Heart right ventricle (tissue), 16 donors: ENCODE measurements around the gene MC1R. TPM values are rescaled to one million over a fixed set of nuclear protein-coding genes. Genes with fewer than 3 reads are reported as not detected.

ENCODE experiments used
- ATAC-seq, 8 donors: fragments of 200-7000 bp; cut with Tn5 transposase; one replicate each; pipeline ENCODE4 v1.9.1; 2020; ENCODE audit warnings: mild to moderate bottlenecking in 8 of 8, moderate library complexity in 8 of 8, moderate number of reproducible peaks in 1 of 8
- DNase-seq, 2 donors: peaks; one replicate each; pipeline ENCODE4 v3.0.0-alpha.2; 2020
- H3K27ac ChIP-seq, 10 donors: fragments of 200-600 bp; sonication (generic) in 2 of 10; one replicate each; pipeline versions ENCODE4 v1.5.0 to v1.8.0; 2020 to 2022; ENCODE audit warnings: mild to moderate bottlenecking in 3 of 10
- H3K27me3 ChIP-seq, 7 donors: fragments of 200-600 bp; one replicate each; pipeline ENCODE4 v1.8.0; 2021 to 2022; ENCODE audit warnings: mild to moderate bottlenecking in 2 of 7
- H3K36me3 ChIP-seq, 9 donors: fragments of 200-600 bp; sonication (generic) in 1 of 9; one replicate each; pipeline versions ENCODE4 v1.5.0 to v1.8.0; 2020 to 2022; ENCODE audit warnings: mild to moderate bottlenecking in 2 of 9
- H3K4me1 ChIP-seq, 9 donors: fragments of 200-600 bp; sonication (generic) in 1 of 9; one replicate each; pipeline versions ENCODE4 v1.5.0 to v1.8.0; 2020 to 2022; ENCODE audit warnings: mild to moderate bottlenecking in 4 of 9
- H3K4me3 ChIP-seq, 10 donors: fragments of 200-600 bp; sonication (generic) in 2 of 10; one replicate each; pipeline versions ENCODE4 v1.5.0 to v1.8.0; 2020 to 2022; ENCODE audit warnings: mild to moderate bottlenecking in 7 of 10, moderate library complexity in 2 of 10
- H3K9me3 ChIP-seq, 11 donors: fragments of 200-600 bp in 10 of 11; sonication (generic) in 2 of 11; one replicate each; pipeline versions ENCODE4 v1.5.0 to v1.8.0; 2013 to 2022; ENCODE audit warnings: mild to moderate bottlenecking in 2 of 11, control low read depth in 1 of 11, moderate library complexity in 1 of 11
- CTCF ChIP-seq, 9 donors: fragments of 200-600 bp; sonication (generic) in 2 of 9; IDR thresholded peaks; one replicate each; pipeline versions ENCODE4 v1.5.0 to v1.8.0; 2021 to 2022; ENCODE audit warnings: antibody characterized with exemption in 9 of 9, mild to moderate bottlenecking in 5 of 9, moderate library complexity in 1 of 9
- WGBS, 2 donors: extraction: QIAGEN DNeasy Blood & Tissue Kit; methylation state at CpG; one replicate each; pipeline ENCODE4 v1.1.7; 2013; ENCODE audit warnings: inconsistent platforms in 1 of 2; 5-methylcytosine and 5-hydroxymethylcytosine counted together
- intact Hi-C, 10 donors: fragments of 100-400 bp; cut with DNase I; formaldehyde crosslinking; loops; one replicate each; pipeline versions ENCODE4 v1.11.1 to v1.14.2; 2022
- polyA plus RNA-seq, 2 donors: library from polyadenylated mRNA; stranded (reverse); fragments of 200-250 nt; gene quantifications; one replicate each; pipeline ENCODE4 v1.2.3, GENCODE V29; 2013
- total RNA-seq, 10 donors: library from RNA; stranded (reverse); fragmentation: NEBNext Ultra II Directional in 3 of 10; extraction: Animal tissue kit (Norgen Biotek cat#: 25700) in 3 of 10; gene quantifications; one replicate each; pipeline versions ENCODE4 v1.2.1 to v1.2.4, GENCODE V29; 2021 to 2023
- donor health status: Arrhythmogenic right ventricular cardiomyopathy.
- donor health status: ischemic (EF 13 %, LVEDD 7.1; RV severe dilation, severe dysfunction).
- donor health status: healthy with polysubstance abuse.
- donor health status: DM: no; HTN: yes; CAD: no.
- donor health status: DM: no; HTN: no; CAD: no.
- donor health status: ischemic (EF 25% LVEDD 6.9; RV normal size, moderate dysfunction).
- donor health status: ischemic (EF 25% LVEDD 5.7; RV mildly dilated, moderate dysfunction).
- donor health status: healthy.
- donor health status: DM: yes; HTN: yes; CAD: no.
- donor health status: Ischemic cardiomyopathy.
- donor health status: ischemic (EF 35%, LVEDD 5.7; RV mildly dilated, moderate dysfunction).
- donor health status: nonischemic (EF 11% LVEDD 7.7; RV severe dilation, severe dysfunction).
- donor health status: DM: yes; HTN: yes; CAD: no.
- donor health status: PGD.
- donor health status: ischemic (EF 29% LVEDD 5.4; RV normal size, mild dysfunction).
- donor health status: nonischemic (EF 23%, LVEDD 6.1; RV moderate dilation, normal function).

The MC1R gene
- total and polyA plus RNA-seq, 12 donors, result 0.64 to 4.5 (median 1.3) TPM

- intact Hi-C loops, result loop anchor here in 1 of 10 donors (10.0 kb wide), 1 partner anchor 72 kb away; no protein-coding TSS in a partner anchor
- Histone ChIP-seq H3K36me3 (peaks cover 0 to 72% (median 16%) of the 10 kb centered on the region in 9 donors), H3K9me3 (no peaks in the 10 kb centered on the region), H3K27ac (peak overlapping the region in 2 of 10 donors; percentile 8 to 89), H3K4me3 (peak overlapping the region in 1 of 10 donors; percentile 51), H3K27me3 (no peaks in the 10 kb centered on the region), H3K4me1 (peaks cover 0 to 18% (median 0%) of the 10 kb centered on the region in 9 donors)
- TF ChIP-seq CTCF (IDR thresholded peaks at IDR 0.05), result no peak
- DNase-seq (no peak), ATAC-seq (peak in 3 of 8 donors; percentile 14 to 21 (median 15))
- 89 to 93% methylated on average over 15 of the region's 15 CpGs for WGBS, 2 donors
These were observed 38.0 kb downstream of the MC1R start for GRCh38 chr16:89956505-89957215.

GRCh38 chr16:89957216-89957785 is 38.6 kb downstream of the MC1R start:
- ATAC-seq, result no peak
- TF ChIP-seq CTCF (IDR thresholded peaks at IDR 0.05), result no peak
- Histone ChIP-seq H3K9me3 (no peaks in the 10 kb centered on the region), H3K27me3 (no peaks in the 10 kb centered on the region), H3K4me3 (peak overlapping the region in 5 of 10 donors; percentile 8 to 51 (median 16)), H3K36me3 (peaks cover 0 to 79% (median 19%) of the 10 kb centered on the region in 9 donors), H3K27ac (peak overlapping the region in 3 of 10 donors; percentile 8 to 89 (median 52)), H3K4me1 (peaks cover 0 to 18% (median 0%) of the 10 kb centered on the region in 9 donors)
- intact Hi-C loops, result loop anchor here in 1 of 10 donors (10.0 kb wide), 1 partner anchor 72 kb away; no protein-coding TSS in a partner anchor
- no peak for DNase-seq
- 91 to 96% methylated on average over 23 of the region's 23 CpGs for WGBS, 2 donors

GRCh38 chr16:89958068-89958467 is 39.4 kb downstream of the MC1R start:
- ATAC-seq, result peak; percentile 32 to 80 (median 62)
- no peaks in the 10 kb centered on the region for H3K9me3 ChIP-seq
- peak; percentile 20 to 45 for DNase-seq
- 94 to 95% methylated on average over 7 of the region's 7 CpGs for WGBS, 2 donors
- H3K4me1 ChIP-seq, result peaks cover 0 to 18% (median 0%) of the 10 kb centered on the region in 9 donors
- no peak for TF ChIP-seq CTCF (IDR thresholded peaks at IDR 0.05)
- no peaks in the 10 kb centered on the region for H3K27me3 ChIP-seq
- peak overlapping the region in 2 of 10 donors; percentile 16 to 51 for H3K4me3 ChIP-seq
- H3K36me3 ChIP-seq, result peaks cover 0 to 86% (median 19%) of the 10 kb centered on the region in 9 donors
- peak overlapping the region in 2 of 10 donors; percentile 52 to 89 for H3K27ac ChIP-seq
- intact Hi-C loops, result loop anchor here in 1 of 10 donors (10.0 kb wide), 1 partner anchor 73 kb away; no protein-coding TSS in a partner anchor

- Histone ChIP-seq H3K9me3 (no peaks in the 10 kb centered on the region), H3K4me3 (no peak overlapping the region), H3K4me1 (peaks cover 0 to 16% (median 0%) of the 10 kb centered on the region in 9 donors), H3K27me3 (no peaks in the 10 kb centered on the region), H3K27ac (no peak overlapping the region), H3K36me3 (peaks cover 0 to 91% (median 19%) of the 10 kb centered on the region in 9 donors)
- intact Hi-C loops, result loop anchor here in 1 of 10 donors (10.0 kb wide), 1 partner anchor 74 kb away; no protein-coding TSS in a partner anchor
- no peak for ATAC-seq
- 97 to 99% methylated on average over 10 of the region's 10 CpGs for WGBS, 2 donors
- DNase-seq, result no peak
- no peak for TF ChIP-seq CTCF (IDR thresholded peaks at IDR 0.05)
These were observed 39.9 kb downstream of the MC1R start for GRCh38 chr16:89958596-89958995.
